Panc1 (cell line): ENCODE data around the gene SGK1. TPM values are rescaled to one million over a fixed set of nuclear protein-coding genes. Genes with fewer than 3 reads are reported as not detected.

Experiments
- ATAC-seq: fragments of 200-7000 bp; cut with Tn5 transposase; 2 replicates; pipeline ENCODE4 v1.9.1; 2020; ENCODE audit warnings: mild to moderate bottlenecking, moderate library complexity
- BruUV-seq: library from RNA; stranded (reverse); fragments of 400-500 nt; replicated peaks from 2 replicates; lab custom pipeline; 2021; lab: Mats Ljungman, UMichigan
- CTCF ChIA-PET: fragments of 300-600 bp; sonication (Branson Sonifier 250); formaldehyde crosslinking; loops from one replicate; lab custom pipeline; 2022; ENCODE audit warnings: antibody characterized with exemption; lab: Charles Lee
- POLR2A ChIA-PET: fragments of 300-600 bp; sonication (Branson Sonifier 250); formaldehyde crosslinking; loops from one replicate; lab custom pipeline; 2022; ENCODE audit warnings: antibody characterized with exemption; lab: Charles Lee
- DNase-seq: peaks from one replicate; pipeline ENCODE4 v3.0.0-alpha.2; 2010; ENCODE audit warnings: low read depth, low spot score
- H3K27ac ChIP-seq: 2 replicates; pipeline ENCODE4 v1.5.1; 2011; ENCODE audit warnings: mild to moderate bottlenecking, low read length, inconsistent platforms
- H3K27me3 ChIP-seq: fragments of 200-500 bp; sonication (Bioruptor generic); 2 replicates; pipeline ENCODE4 v1.6.0; 2014; ENCODE audit warnings: low read length, inconsistent platforms; ENCODE audit not compliant: control insufficient read depth, insufficient read depth
- H3K36me3 ChIP-seq: fragments of 200-500 bp; sonication (Bioruptor generic); 2 replicates; pipeline ENCODE4 v1.5.1; 2014; ENCODE audit warnings: inconsistent platforms, mild to moderate bottlenecking, low read length, moderate library complexity; ENCODE audit not compliant: control insufficient read depth, insufficient read depth
- H3K4me1 ChIP-seq: 2 replicates; pipeline ENCODE4 v1.5.1; 2011; ENCODE audit warnings: inconsistent platforms, mild to moderate bottlenecking, low read length, moderate library complexity; ENCODE audit not compliant: control insufficient read depth, insufficient read depth
- H3K4me3 ChIP-seq, 2 experiments: 2 replicates each; pipeline ENCODE4 v1.5.1; 2011 to 2012; ENCODE audit warnings: low read depth in 2 of 2, low read length in 2 of 2, mild to moderate bottlenecking in 2 of 2, inconsistent platforms in 1 of 2, moderate library complexity in 1 of 2
- H3K9me3 ChIP-seq: fragments of 200-500 bp; sonication (Bioruptor generic); 2 replicates; pipeline ENCODE4 v1.5.1; 2014; ENCODE audit warnings: low read depth, mild to moderate bottlenecking, inconsistent platforms, low read length, moderate library complexity; ENCODE audit not compliant: control insufficient read depth, insufficient read depth
- CTCF ChIP-seq: fragments of 450-650 bp; IDR thresholded peaks from 2 replicates; pipeline ENCODE4 v1.5.1; 2017; ENCODE audit warnings: mild to moderate bottlenecking
- POLR2AphosphoS5 ChIP-seq: IDR thresholded peaks from 2 replicates; pipeline ENCODE4 v1.6.1; 2012; ENCODE audit warnings: mild to moderate bottlenecking, low read depth, low read length, moderate library complexity
- REST ChIP-seq, 2 experiments: IDR thresholded peaks; 2 replicates each; pipeline ENCODE4 v1.6.1; 2011 to 2012; ENCODE audit warnings: low read depth in 2 of 2, control low read depth in 1 of 2, low read length in 1 of 2, mild to moderate bottlenecking in 1 of 2, moderate library complexity in 1 of 2; ENCODE audit not compliant: insufficient read depth in 1 of 2
- SIN3A ChIP-seq: IDR thresholded peaks from 2 replicates; pipeline ENCODE4 v1.6.1; 2012; ENCODE audit warnings: low read depth, mild to moderate bottlenecking, low read length, moderate library complexity, borderline replicate concordance; ENCODE audit not compliant: insufficient read depth
- TCF7L2 ChIP-seq: IDR thresholded peaks from 2 replicates; pipeline ENCODE4 v1.6.1; 2011; ENCODE audit warnings: mild to moderate bottlenecking, low read depth, low read length, inconsistent platforms
- in situ Hi-C: cut with HindIII; loops from 2 replicates; pipeline ENCODE4 v1.10.0; 2016; ENCODE audit warnings: low sequenced_read_pairs, low pct_unique_long_range_greater_than_20kb
- intact Hi-C: fragments of 100-400 bp; cut with micrococcal nuclease; formaldehyde crosslinking; loops from one replicate; pipeline ENCODE4 v1.10.0; 2022; ENCODE audit not compliant: unreplicated experiment
- total RNA-seq: library from RNA; stranded (reverse); gene quantifications from one replicate; pipeline ENCODE4 v1.2.1, GENCODE V29; 2021; ENCODE audit not compliant: unreplicated experiment

The SGK1 gene
- total RNA-seq, 1 experiment from 2014 or later: 7.5 TPM

GRCh38 chr6:134173936-134174671, 143.8 kb downstream of the SGK1 start:
- ChIA-PET CTCF (interaction anchor here (1.0 kb wide), 1 partner anchor 649 kb away, joined by 4 read pairs; no protein-coding TSS in a partner anchor), POLR2A (interaction anchor here (0.6 kb wide), 1 partner anchor 31 kb away, joined by 4 read pairs; no protein-coding TSS in a partner anchor)
- intact Hi-C loops (loop anchor here (1.0 to 2.0 kb wide), 4 partner anchors 467 to 767 kb away; no protein-coding TSS in a partner anchor), in situ Hi-C loops (no loop called here)
- DNase-seq: peak; percentile 77
- peak; percentile 51 for ATAC-seq
- TF ChIP-seq POLR2AphosphoS5: no peak
- TF ChIP-seq CTCF: peak; percentile 85
- peak overlapping the region; percentile 61 to 69 for H3K4me3 ChIP-seq
- H3K4me1 ChIP-seq: peaks cover 16% of the 10 kb centered on the region
- no peaks in the 10 kb centered on the region for H3K36me3 ChIP-seq
- H3K27me3 ChIP-seq: no peaks in the 10 kb centered on the region; the same call in 1 of the 2 replicates
- BruUV-seq: TSS peak; percentile 87
- H3K9me3 ChIP-seq: no peaks in the 10 kb centered on the region
- H3K27ac ChIP-seq: peak overlapping the region; percentile 68

- Histone ChIP-seq H3K27ac (no peak overlapping the region), H3K36me3 (no peaks in the 10 kb centered on the region), H3K27me3 (no peaks in the 10 kb centered on the region; the same call in 1 of the 2 replicates), H3K4me1 (peaks cover 16% of the 10 kb centered on the region), H3K4me3 (peak overlapping the region in 1 of 2 experiments; percentile 69; a peak in 2 of 4 replicates), H3K9me3 (no peaks in the 10 kb centered on the region)
- in situ Hi-C loops: no loop called here
- CTCF ChIA-PET: interaction anchor here (1.0 kb wide), 1 partner anchor 649 kb away, joined by 4 read pairs; no protein-coding TSS in a partner anchor
- ATAC-seq: no peak
- intact Hi-C loops: no loop called here
- BruUV-seq: no TSS peak
- POLR2A ChIA-PET: no interaction called here
- TF ChIP-seq TCF7L2 (no peak), CTCF (no peak), POLR2AphosphoS5 (no peak), REST (IDR thresholded peaks at IDR 0.05; ENCODE audit: insufficient read depth in 1 of 2, low read depth in 2 of 2, low read length in 1 of 2) (no peak), SIN3A (no peak)
- no peak for DNase-seq
Observed at GRCh38 chr6:134173366-134173725, 144.6 kb downstream of the SGK1 start.
